ENCODE measurements around the gene STARD3NL.
"Not testable (repeated sequence)": the region's sequence is repeated elsewhere in the genome, so short reads cannot be mapped to it uniquely, and the experiment has no call there.

Gene STARD3NL

GRCh38 chr7:38235606-38236005 lies 57.6 kb downstream of the STARD3NL start:
- DNase-seq (ENCODE audit: low read depth): no peak
- H3K4me3 ChIP-seq (ENCODE audit: low read depth, low read length): no peak overlapping the region
- TF ChIP-seq, protein P1, sequence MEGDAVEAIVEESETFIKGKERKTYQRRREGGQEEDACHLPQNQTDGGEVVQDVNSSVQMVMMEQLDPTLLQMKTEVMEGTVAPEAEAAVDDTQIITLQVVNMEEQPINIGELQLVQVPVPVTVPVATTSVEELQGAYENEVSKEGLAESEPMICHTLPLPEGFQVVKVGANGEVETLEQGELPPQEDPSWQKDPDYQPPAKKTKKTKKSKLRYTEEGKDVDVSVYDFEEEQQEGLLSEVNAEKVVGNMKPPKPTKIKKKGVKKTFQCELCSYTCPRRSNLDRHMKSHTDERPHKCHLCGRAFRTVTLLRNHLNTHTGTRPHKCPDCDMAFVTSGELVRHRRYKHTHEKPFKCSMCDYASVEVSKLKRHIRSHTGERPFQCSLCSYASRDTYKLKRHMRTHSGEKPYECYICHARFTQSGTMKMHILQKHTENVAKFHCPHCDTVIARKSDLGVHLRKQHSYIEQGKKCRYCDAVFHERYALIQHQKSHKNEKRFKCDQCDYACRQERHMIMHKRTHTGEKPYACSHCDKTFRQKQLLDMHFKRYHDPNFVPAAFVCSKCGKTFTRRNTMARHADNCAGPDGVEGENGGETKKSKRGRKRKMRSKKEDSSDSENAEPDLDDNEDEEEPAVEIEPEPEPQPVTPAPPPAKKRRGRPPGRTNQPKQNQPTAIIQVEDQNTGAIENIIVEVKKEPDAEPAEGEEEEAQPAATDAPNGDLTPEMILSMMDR (IDR thresholded peaks at IDR 0.05; ENCODE audit: low read depth, low read length, missing control alignments): no peak

DNA sequence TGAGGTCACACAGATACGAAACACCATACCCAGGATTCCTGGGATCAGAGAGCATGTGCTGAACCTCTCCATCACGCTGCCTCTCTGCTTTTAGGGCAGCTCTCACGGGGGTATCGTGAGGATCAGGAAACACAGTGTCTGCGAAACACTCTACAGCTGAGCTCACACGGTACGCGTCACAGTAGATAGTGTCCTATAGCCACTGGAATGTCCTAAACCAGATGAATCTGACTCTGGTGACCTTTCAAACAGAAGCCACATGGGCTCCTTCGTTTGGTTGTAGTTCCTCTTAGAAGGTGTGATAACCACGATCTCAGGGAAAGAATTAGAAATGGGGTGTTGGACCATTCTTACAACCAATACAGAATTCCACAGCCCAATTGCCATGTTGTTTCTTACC lies 61.1 kb downstream of the STARD3NL start:
- H3K4me3 ChIP-seq (ENCODE audit: low read depth, low read length); DNase-seq (ENCODE audit: low read depth): not testable (repeated sequence)

DNA sequence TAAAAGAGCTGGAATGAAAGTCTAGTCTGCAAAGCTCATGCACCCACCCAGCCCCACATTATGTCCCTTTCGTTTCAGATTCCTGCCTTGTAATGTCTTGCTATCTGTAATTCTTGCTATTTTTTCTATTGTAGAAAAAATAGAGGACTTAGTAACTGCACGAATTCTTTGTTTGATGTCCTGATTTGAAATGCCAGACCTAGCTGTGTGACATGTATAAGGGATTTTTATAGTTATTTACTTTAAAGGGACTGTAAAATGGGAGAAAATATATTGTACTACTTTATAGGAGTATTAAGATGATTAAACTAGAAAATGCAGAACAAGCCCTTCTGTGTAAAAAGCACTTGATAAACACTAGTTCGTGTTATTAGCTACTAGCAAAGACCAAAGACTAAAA lies 63.0 kb downstream of the STARD3NL start:
- TF ChIP-seq, protein P1 (IDR thresholded peaks at IDR 0.05; ENCODE audit: low read depth, low read length, missing control alignments): no peak
- DNase-seq (ENCODE audit: low read depth): no peak

GRCh38 chr7:38242814-38243213 lies 64.8 kb downstream of the STARD3NL start:
- TF ChIP-seq, protein P1 (IDR thresholded peaks at IDR 0.05; ENCODE audit: low read depth, low read length, missing control alignments): no peak
- H3K4me3 ChIP-seq (ENCODE audit: low read depth, low read length): no peak overlapping the region
- no peak for DNase-seq (ENCODE audit: low read depth)

More for the DNA sequence above, 63.0 kb downstream of the STARD3NL start:
- no peak overlapping the region for H3K4me3 ChIP-seq (ENCODE audit: low read depth, low read length)

DNA sequence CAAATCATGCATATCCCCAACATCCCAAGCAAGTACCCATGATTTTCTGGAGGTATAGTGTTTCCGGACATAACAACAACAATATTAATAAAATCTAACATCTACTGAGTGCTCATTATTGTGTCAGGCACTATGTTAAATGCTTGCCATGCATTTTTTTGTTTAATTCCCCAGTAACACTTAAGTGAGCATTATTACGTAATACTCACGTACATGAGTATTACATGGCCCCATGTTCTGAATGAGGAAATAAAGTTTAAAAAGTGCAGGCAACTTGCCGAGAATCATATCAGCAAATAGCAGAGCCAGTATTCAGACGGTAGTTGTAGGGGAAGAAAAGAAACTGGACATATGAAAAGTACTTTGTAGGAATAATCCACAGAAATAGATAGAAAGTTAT lies 65.3 kb downstream of the STARD3NL start:
- DNase-seq (ENCODE audit: low read depth); H3K4me3 ChIP-seq (ENCODE audit: low read depth, low read length): not testable (repeated sequence)

- TF ChIP-seq, protein P1 (IDR thresholded peaks at IDR 0.05; ENCODE audit: low read depth, low read length, missing control alignments): no peak
- no peak overlapping the region for H3K4me3 ChIP-seq (ENCODE audit: low read depth, low read length)
- DNase-seq (ENCODE audit: low read depth): no peak
These were observed 66.5 kb downstream of the STARD3NL start for GRCh38 chr7:38244516-38244915.

DNA sequence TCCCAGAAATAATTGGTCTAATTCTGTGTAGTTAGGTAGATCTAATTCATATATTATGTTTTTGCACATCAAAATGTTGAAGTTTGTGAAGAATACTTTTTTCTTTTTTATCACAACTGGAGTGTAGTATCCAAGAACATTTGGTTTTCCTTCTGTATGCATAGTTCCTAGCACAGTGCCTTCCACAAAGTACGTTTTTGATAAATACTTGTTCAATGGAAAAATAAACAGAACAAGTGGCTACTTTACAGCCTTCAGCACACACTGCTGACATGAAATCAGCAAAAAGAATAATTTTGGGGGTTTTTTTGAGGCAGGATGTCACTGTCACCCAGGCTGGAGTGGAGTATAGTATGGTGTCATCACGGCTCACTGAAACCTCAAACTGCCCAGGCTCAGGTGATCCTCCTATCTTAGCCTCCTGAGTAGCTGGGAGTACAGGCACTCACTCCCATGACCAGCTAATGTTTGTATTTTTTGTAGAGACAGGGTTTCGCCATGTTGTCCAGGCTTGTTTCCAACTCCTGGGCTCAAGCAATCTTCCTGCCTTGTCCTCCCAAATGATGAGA lies 67.4 kb downstream of the STARD3NL start:
- DNase-seq (ENCODE audit: low read depth): no peak
- no peak overlapping the region for H3K4me3 ChIP-seq (ENCODE audit: low read depth, low read length)
- TF ChIP-seq, protein P1 (IDR thresholded peaks at IDR 0.05; ENCODE audit: low read depth, low read length, missing control alignments): no peak

DNA sequence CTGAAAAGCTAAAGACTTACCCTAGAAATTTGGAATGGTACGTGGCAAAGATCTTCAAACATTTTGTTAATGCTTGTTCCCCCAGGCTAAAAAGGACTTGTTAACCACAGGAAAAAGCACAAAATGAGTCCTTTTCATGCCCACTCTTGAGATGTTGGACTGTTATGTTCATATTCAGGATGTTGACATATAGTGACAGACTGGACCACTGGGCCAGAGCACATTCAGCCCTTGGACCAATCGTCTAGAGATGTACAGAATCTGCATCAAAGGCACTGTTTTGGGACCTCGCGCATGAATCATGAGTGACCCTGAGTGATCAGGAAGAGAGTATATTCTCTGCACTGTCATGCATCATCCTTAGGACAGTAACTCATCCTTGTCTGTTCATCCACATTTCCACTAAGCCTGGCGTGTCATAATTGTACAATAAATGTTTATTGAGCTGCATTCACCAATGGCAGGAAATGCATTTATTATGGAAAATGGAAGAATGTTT lies 70.1 kb downstream of the STARD3NL start:
- TF ChIP-seq, protein P1 (IDR thresholded peaks at IDR 0.05; ENCODE audit: low read depth, low read length, missing control alignments): no peak
- H3K4me3 ChIP-seq (ENCODE audit: low read depth, low read length): no peak overlapping the region
- DNase-seq (ENCODE audit: low read depth): no peak

GRCh38 chr7:38249849-38250248 lies 71.8 kb downstream of the STARD3NL start:
- DNase-seq (ENCODE audit: low read depth); H3K4me3 ChIP-seq (ENCODE audit: low read depth, low read length): not testable (repeated sequence)
